GM12878 (cell line): ENCODE results near the gene EXOC4. TPM values are rescaled to one million over a fixed set of nuclear protein-coding genes. Genes with fewer than 3 reads are reported as not detected.

Source experiments
- ATAC-seq: fragments of 200-7000 bp; cut with Tn5 transposase; 3 replicates; pipeline ENCODE4 v1.9.1; 2020; ENCODE audit warnings: mild to moderate bottlenecking, moderate library complexity
- BruUV-seq: library from RNA; stranded (reverse); fragments of 400-500 nt; replicated peaks from 2 replicates; lab custom pipeline; 2021; lab: Mats Ljungman, UMichigan
- CTCF ChIA-PET: fragments of 300-600 bp; sonication (Branson Sonifier 250); formaldehyde crosslinking; extraction: SDS; loops from one replicate; lab custom pipeline; 2021; ENCODE audit warnings: inconsistent platforms; lab: Yijun Ruan, JAX
- POLR2A ChIA-PET: fragments of 350-600 bp; formaldehyde crosslinking; extraction: SDS; loops from one replicate; lab custom pipeline; 2021; ENCODE audit warnings: inconsistent platforms; lab: Charles Lee
- RAD21 ChIA-PET: fragments of 300-600 bp; sonication (Branson Sonifier 250); formaldehyde crosslinking; loops from one replicate; lab custom pipeline; 2023; ENCODE audit warnings: antibody characterized with exemption; ENCODE audit not compliant: unreplicated experiment; lab: Charles Lee
- SMC1A ChIA-PET: fragments of 300-600 bp; sonication (Branson Sonifier 250); formaldehyde crosslinking; loops from one replicate; lab custom pipeline; 2023; ENCODE audit not compliant: unreplicated experiment, uncharacterized antibody; lab: Charles Lee
- DNase-seq: peaks from one replicate; pipeline ENCODE4 v3.0.0-alpha.2; 2011; ENCODE audit warnings: low read depth, low spot score
- FAIRE-seq: peaks from 3 replicates; lab custom pipeline; 2011; peaks lifted over from hg19 to GRCh38; lab: Jason Lieb, UNC
- H2AFZ ChIP-seq: 2 replicates; pipeline ENCODE4 v1.6.0; 2011; ENCODE audit warnings: low read depth, low read length, control low read depth; ENCODE audit not compliant: control insufficient read depth
- H3K27ac ChIP-seq: 2 replicates; pipeline ENCODE4 v1.5.1; 2011; ENCODE audit warnings: control low read depth; ENCODE audit not compliant: control insufficient read depth, insufficient read depth
- H3K27me3 ChIP-seq, 2 experiments: replicated peaks in 1 of 2; 2 replicates each; pipeline versions ENCODE4 v1.6.0 to v1.6.1; 2011; ENCODE audit warnings: low read length in 1 of 2; ENCODE audit not compliant: control insufficient read depth in 2 of 2, insufficient read depth in 2 of 2
- H3K36me3 ChIP-seq, 2 experiments: 2 replicates each; pipeline ENCODE4 v1.5.1; 2011; ENCODE audit warnings: low read length in 1 of 2; ENCODE audit not compliant: control insufficient read depth in 2 of 2, insufficient read depth in 2 of 2
- H3K4me1 ChIP-seq: 2 replicates; pipeline ENCODE4 v1.6.1; 2011; ENCODE audit warnings: mild to moderate bottlenecking, low read length, moderate library complexity, mixed read lengths; ENCODE audit not compliant: control insufficient read depth, insufficient read depth
- H3K4me2 ChIP-seq: 2 replicates; pipeline ENCODE4 v1.6.0; 2011; ENCODE audit warnings: control low read depth; ENCODE audit not compliant: control insufficient read depth, insufficient read depth
- H3K4me3 ChIP-seq: fragments of 200-600 bp; sonication (generic); 2 replicates; pipeline ENCODE4 v1.5.1; 2016
- H3K79me2 ChIP-seq: 2 replicates; pipeline ENCODE4 v1.6.0; 2011; ENCODE audit warnings: low read length; ENCODE audit not compliant: control insufficient read depth, insufficient read depth
- H3K9ac ChIP-seq: 2 replicates; pipeline ENCODE4 v1.8.0; 2011; ENCODE audit warnings: low read length, control low read depth, mixed read lengths; ENCODE audit not compliant: control insufficient read depth, insufficient read depth
- H3K9me3 ChIP-seq: replicated peaks from 3 replicates; pipeline ENCODE4 v1.5.1; 2011; ENCODE audit warnings: mild to moderate bottlenecking, low read length; ENCODE audit not compliant: control insufficient read depth, insufficient read depth
- H4K20me1 ChIP-seq: 2 replicates; pipeline ENCODE4 v1.6.0; 2011; ENCODE audit not compliant: control insufficient read depth, insufficient read depth
- CEBPB ChIP-seq, 2 experiments: fragments of 150-350 bp in 1 of 2; IDR thresholded peaks; 2 replicates each; pipeline ENCODE4 v1.6.1; 2012 to 2014; ENCODE audit warnings: low read depth in 2 of 2, low read length in 2 of 2, borderline replicate concordance in 1 of 2, inconsistent platforms in 1 of 2
- EGR1 ChIP-seq, 2 experiments: IDR thresholded peaks; 1 replicate in 1 of 2; 2 replicates in 1 of 2; pipeline ENCODE4 v1.6.1; 2011 to 2012; ENCODE audit warnings: low read depth in 2 of 2, low read length in 2 of 2, borderline replicate concordance in 1 of 2, mild to moderate bottlenecking in 1 of 2, moderate library complexity in 1 of 2
- EP300 ChIP-seq, 2 experiments: fragments of 150-350 bp in 1 of 2; IDR thresholded peaks; 2 replicates each; pipeline ENCODE4 v1.6.1; 2011 to 2012; ENCODE audit warnings: low read depth in 2 of 2, low read length in 2 of 2, borderline replicate concordance in 1 of 2, improper control_type of control experiment in 1 of 2, inconsistent platforms in 1 of 2; ENCODE audit not compliant: control insufficient read depth in 1 of 2
- IRF3 ChIP-seq: fragments of 450-650 bp; IDR thresholded peaks from 2 replicates; pipeline ENCODE4 v1.6.1; 2014; ENCODE audit warnings: mild to moderate bottlenecking
- KAT2A ChIP-seq: conservative IDR thresholded peaks from 2 replicates; pipeline ENCODE4 v1.6.1; 2011; ENCODE audit warnings: low read depth, low read length; ENCODE audit not compliant: control insufficient read depth
- MYC ChIP-seq: IDR thresholded peaks from 2 replicates; pipeline ENCODE4 v1.6.1; 2011; ENCODE audit warnings: mild to moderate bottlenecking, low read length, moderate library complexity, inconsistent platforms; ENCODE audit not compliant: insufficient read depth, insufficient replicate concordance, insufficient read length, severe bottlenecking
- NKRF ChIP-seq: fragments of 450-650 bp; conservative IDR thresholded peaks from 2 replicates; pipeline ENCODE4 v1.6.1; 2017; ENCODE audit warnings: mild to moderate bottlenecking, moderate library complexity
- NR2C1 ChIP-seq: fragments of 450-650 bp; IDR thresholded peaks from 2 replicates; pipeline ENCODE4 v1.6.1; 2017; ENCODE audit warnings: antibody characterized with exemption, mild to moderate bottlenecking, moderate library complexity
- NR2C2 ChIP-seq: IDR thresholded peaks from 2 replicates; pipeline ENCODE4 v1.6.1; 2011; ENCODE audit warnings: borderline replicate concordance, low read depth; ENCODE audit not compliant: control insufficient read depth, insufficient read length
- POLR2A ChIP-seq: IDR thresholded peaks from 2 replicates; pipeline ENCODE4 v1.6.1; 2011; ENCODE audit warnings: low read depth, mild to moderate bottlenecking, low read length
- RAD21 ChIP-seq: IDR thresholded peaks from 2 replicates; pipeline ENCODE4 v1.6.1; 2011; ENCODE audit warnings: mild to moderate bottlenecking, low read depth, low read length, moderate library complexity; ENCODE audit not compliant: insufficient read depth
- SIX5 ChIP-seq: IDR thresholded peaks from 2 replicates; pipeline ENCODE4 v1.6.1; 2011; ENCODE audit warnings: mild to moderate bottlenecking, low read depth, low read length, moderate library complexity; ENCODE audit not compliant: severe bottlenecking
- SREBF2 ChIP-seq: IDR thresholded peaks from 2 replicates; pipeline ENCODE4 v1.6.1; 2012; ENCODE audit warnings: mild to moderate bottlenecking, low read length
- USF1 ChIP-seq: IDR thresholded peaks from 2 replicates; pipeline ENCODE4 v1.6.1; 2011; ENCODE audit warnings: borderline replicate concordance, low read depth, mild to moderate bottlenecking, moderate library complexity, mixed read lengths, low read length; ENCODE audit not compliant: insufficient read depth; ENCODE audit errors: extremely low read length
- WGBS: methylation state at CpG from one replicate; pipeline ENCODE4 v1.1.6; 2016; ENCODE audit warnings: low lambda C conversion rate; ENCODE audit not compliant: insufficient replicate concordance, insufficient coverage; ENCODE audit errors: missing lambda C conversion rate; 5-methylcytosine and 5-hydroxymethylcytosine counted together
- in situ Hi-C: fragments of 300-500 bp; cut with MboI; formaldehyde crosslinking; loops from 9 replicates; pipeline ENCODE4 v1.14.3; 2018; ENCODE audit warnings: mixed read lengths
- intact Hi-C: fragments of 100-400 bp; cut with micrococcal nuclease; formaldehyde crosslinking; loops from one replicate; pipeline ENCODE4 v1.14.2; 2022; ENCODE audit not compliant: unreplicated experiment
- polyA plus RNA-seq, 11 experiments: library from polyadenylated mRNA; depleted of rRNA in 4 of 11; unstranded in 6 of 11; stranded (reverse) in 5 of 11; fragments of >200 nt; fragmentation: Nextera tagmentation in 4 of 11; fragmentation: Illumina TruSeq in 1 of 11; extraction: Ambion mirVana in 4 of 11; extraction: Trizol in 1 of 11; gene quantifications; 1 replicate in 1 of 11; 2 replicates in 10 of 11; pipeline versions ENCODE4 v1.2.1 to v1.2.3, GENCODE V29; 2011 to 2016; ENCODE audit warnings: inconsistent platforms in 2 of 11, missing spikeins in 2 of 11, low read depth in 1 of 11
- total RNA-seq, 4 experiments: library from RNA; depleted of rRNA in 3 of 4; stranded (reverse); fragments of >200 nt in 3 of 4; fragmentation: Illumina TruSeq in 1 of 4; extraction: Trizol in 1 of 4; gene quantifications; 2 replicates each; pipeline versions ENCODE4 v1.2.1 to v1.2.3, GENCODE V29; 2013 to 2021

EXOC4 gene
- total and polyA plus RNA-seq, 10 of the 15 experiments (the other 5 are each of a cell fraction or from before 2014, with no cell fraction given) = 13.2 to 44.5 (median 29.6) TPM

GRCh38 chr7:133568544-133568943 lies 315.7 kb downstream of the EXOC4 start:
- no peaks in the 10 kb centered on the region for H3K79me2 ChIP-seq
- ChIA-PET CTCF (no interaction called here), POLR2A (no interaction called here), SMC1A (interaction anchor here (0.6 kb wide), 1 partner anchor 169 kb away, joined by 3 read pairs; no protein-coding TSS in a partner anchor), RAD21 (no interaction called here)
- no peaks in the 10 kb centered on the region for H4K20me1 ChIP-seq
- DNase-seq = no peak
- H3K27ac ChIP-seq = no peak overlapping the region
- no peaks in the 10 kb centered on the region for H3K9me3 ChIP-seq
- H3K4me1 ChIP-seq = no peaks in the 10 kb centered on the region
- no peak overlapping the region for H2AFZ ChIP-seq
- TF ChIP-seq KAT2A = no peak
- no peak for TF ChIP-seq IRF3
- no peak for TF ChIP-seq RAD21
- no peak for TF ChIP-seq EGR1 (IDR thresholded peaks at IDR 0.05; ENCODE audit: borderline replicate concordance in 1 of 2, low read depth in 2 of 2, low read length in 2 of 2)
- no peak for TF ChIP-seq SIX5
- no peak for TF ChIP-seq NKRF
- TF ChIP-seq MYC = no peak
- TF ChIP-seq POLR2A = no peak
- TF ChIP-seq NR2C2 = no peak
- TF ChIP-seq USF1 = no peak
- no peak for TF ChIP-seq CEBPB (IDR thresholded peaks at IDR 0.05; ENCODE audit: borderline replicate concordance in 1 of 2, low read depth in 2 of 2, low read length in 2 of 2)
- TF ChIP-seq EP300 (IDR thresholded peaks at IDR 0.05; ENCODE audit: borderline replicate concordance in 1 of 2, control insufficient read depth in 1 of 2, low read depth in 2 of 2, low read length in 2 of 2) = no peak
- no peak for TF ChIP-seq SREBF2
- no peak for TF ChIP-seq NR2C1
- 98% methylated on average over 3 of the region's 3 CpGs for WGBS
- no peaks in the 10 kb centered on the region for H3K36me3 ChIP-seq
- H3K9ac ChIP-seq = no peak overlapping the region
- intact Hi-C loops (no loop called here), in situ Hi-C loops (no loop called here)
- H3K4me3 ChIP-seq = no peak overlapping the region
- H3K4me2 ChIP-seq = no peak overlapping the region
- H3K27me3 ChIP-seq = no peaks in the 10 kb centered on the region
- FAIRE-seq = no peak
- no TSS peak for BruUV-seq
- no peak for ATAC-seq
